Type B pancreatic cell (in vitro differentiated cells): Measurements from ENCODE around the gene MAPK8IP1. TPM values are rescaled to one million over a fixed set of nuclear protein-coding genes. Genes with fewer than 3 reads are reported as not detected.
A peak's percentile ranks its signal among the peaks of the same experiment; 100 is the strongest.

Experiments used
- DNase-seq: peaks from one replicate; pipeline ENCODE4 v3.0.0; 2021; ENCODE audit warnings: mixed read lengths; ENCODE audit not compliant: unreplicated experiment; ENCODE audit errors: extremely low spot score
- H3K27ac Mint-ChIP-seq: 2 replicates; pipeline ENCODE4 v1.8.0; 2021; ENCODE audit warnings: mild to moderate bottlenecking, mixed read lengths
- H3K27me3 Mint-ChIP-seq: 2 replicates; pipeline ENCODE4 v1.8.0; 2021; ENCODE audit warnings: mixed read lengths
- H3K36me3 Mint-ChIP-seq: 2 replicates; pipeline ENCODE4 v1.8.0; 2021; ENCODE audit warnings: mixed read lengths
- H3K4me1 Mint-ChIP-seq: one replicate; pipeline ENCODE4 v1.8.0; 2021; ENCODE audit warnings: mixed read lengths; ENCODE audit not compliant: unreplicated experiment
- H3K4me3 Mint-ChIP-seq: 2 replicates; pipeline ENCODE4 v1.8.0; 2021; ENCODE audit warnings: mild to moderate bottlenecking, mixed read lengths
- H3K9me3 Mint-ChIP-seq: 2 replicates; pipeline ENCODE4 v1.8.0; 2021; ENCODE audit warnings: mixed read lengths
- total RNA-seq: library from RNA; stranded (reverse); gene quantifications from 2 replicates; pipeline ENCODE4 v1.2.1, GENCODE V29; 2021; ENCODE audit warnings: low replicate concordance
- TF ChIP-seq, protein P1 (sequence below): fragments of 200-600 bp; sonication (generic); conservative IDR thresholded peaks from 2 replicates; pipeline ENCODE4 v1.5.0; 2021; ENCODE audit warnings: antibody characterized with exemption, mild to moderate bottlenecking

The MAPK8IP1 gene
- total RNA-seq, 1 donor from 2014 or later: 23.7 TPM

GRCh38 chr11:45856044-45856468, 29.4 kb upstream of the MAPK8IP1 start:
- peaks cover 21% of the 10 kb centered on the region for H3K4me1 Mint-ChIP-seq
- TF ChIP-seq, protein P1, sequence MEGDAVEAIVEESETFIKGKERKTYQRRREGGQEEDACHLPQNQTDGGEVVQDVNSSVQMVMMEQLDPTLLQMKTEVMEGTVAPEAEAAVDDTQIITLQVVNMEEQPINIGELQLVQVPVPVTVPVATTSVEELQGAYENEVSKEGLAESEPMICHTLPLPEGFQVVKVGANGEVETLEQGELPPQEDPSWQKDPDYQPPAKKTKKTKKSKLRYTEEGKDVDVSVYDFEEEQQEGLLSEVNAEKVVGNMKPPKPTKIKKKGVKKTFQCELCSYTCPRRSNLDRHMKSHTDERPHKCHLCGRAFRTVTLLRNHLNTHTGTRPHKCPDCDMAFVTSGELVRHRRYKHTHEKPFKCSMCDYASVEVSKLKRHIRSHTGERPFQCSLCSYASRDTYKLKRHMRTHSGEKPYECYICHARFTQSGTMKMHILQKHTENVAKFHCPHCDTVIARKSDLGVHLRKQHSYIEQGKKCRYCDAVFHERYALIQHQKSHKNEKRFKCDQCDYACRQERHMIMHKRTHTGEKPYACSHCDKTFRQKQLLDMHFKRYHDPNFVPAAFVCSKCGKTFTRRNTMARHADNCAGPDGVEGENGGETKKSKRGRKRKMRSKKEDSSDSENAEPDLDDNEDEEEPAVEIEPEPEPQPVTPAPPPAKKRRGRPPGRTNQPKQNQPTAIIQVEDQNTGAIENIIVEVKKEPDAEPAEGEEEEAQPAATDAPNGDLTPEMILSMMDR: no peak
- no peaks in the 10 kb centered on the region for H3K27me3 Mint-ChIP-seq
- no peak overlapping the region for H3K27ac Mint-ChIP-seq
- H3K36me3 Mint-ChIP-seq: peaks cover 9% of the 10 kb centered on the region
- no peaks in the 10 kb centered on the region for H3K9me3 Mint-ChIP-seq
- no peak overlapping the region for H3K4me3 Mint-ChIP-seq
- no peak for DNase-seq

GRCh38 chr11:45857961-45858474, 27.4 kb upstream of the MAPK8IP1 start:
- peak overlapping the region; percentile 15 for H3K27ac Mint-ChIP-seq
- no peak for DNase-seq
- no peak overlapping the region for H3K4me3 Mint-ChIP-seq
- TF ChIP-seq, protein P1: no peak
- no peaks in the 10 kb centered on the region for H3K27me3 Mint-ChIP-seq
- H3K9me3 Mint-ChIP-seq: no peaks in the 10 kb centered on the region
- H3K36me3 Mint-ChIP-seq: peaks cover 11% of the 10 kb centered on the region
- peaks cover 21% of the 10 kb centered on the region for H3K4me1 Mint-ChIP-seq

GRCh38 chr11:45858751-45859398, 26.6 kb upstream of the MAPK8IP1 start:
- Mint-ChIP-seq H3K9me3 (no peaks in the 10 kb centered on the region), H3K36me3 (peaks cover 11% of the 10 kb centered on the region), H3K27me3 (no peaks in the 10 kb centered on the region), H3K4me1 (peaks cover 19% of the 10 kb centered on the region), H3K27ac (peak overlapping the region; percentile 15), H3K4me3 (no peak overlapping the region)
- TF ChIP-seq, protein P1: no peak
- no peak for DNase-seq

DNA sequence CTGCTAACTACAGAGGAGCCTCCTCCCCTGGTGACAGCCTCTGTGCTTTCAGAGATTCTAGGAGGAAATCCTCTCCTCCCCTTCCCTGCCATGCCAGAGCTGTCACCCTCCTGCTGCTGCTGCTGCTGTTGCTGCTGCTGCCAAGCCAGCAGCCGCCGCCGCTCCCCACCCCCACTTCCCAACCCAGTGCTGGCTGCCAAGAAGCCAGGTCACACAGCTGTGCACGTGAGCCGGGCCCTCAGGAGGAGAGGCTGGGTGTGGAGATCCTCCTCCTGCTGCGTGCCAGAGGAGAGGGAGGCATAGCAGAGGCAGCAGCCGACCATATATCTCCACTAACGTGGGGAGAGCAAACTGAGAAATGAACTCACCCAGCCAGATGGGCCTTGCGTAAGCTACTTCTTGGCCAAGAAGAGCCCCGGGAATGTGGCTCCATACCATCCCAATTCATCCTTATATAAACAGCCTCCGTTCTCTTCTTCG, 25.8 kb upstream of the MAPK8IP1 start:
- no peak for DNase-seq
- Mint-ChIP-seq H3K4me3 (no peak overlapping the region), H3K27me3 (no peaks in the 10 kb centered on the region), H3K4me1 (peaks cover 16% of the 10 kb centered on the region), H3K27ac (no peak overlapping the region), H3K36me3 (peaks cover 11% of the 10 kb centered on the region), H3K9me3 (no peaks in the 10 kb centered on the region)
- TF ChIP-seq, protein P1: no peak

- TF ChIP-seq, protein P1: no peak
- H3K9me3 Mint-ChIP-seq: no peaks in the 10 kb centered on the region
Measured at GRCh38 chr11:45860348-45860747, 25.1 kb upstream of the MAPK8IP1 start.

More at GRCh38 chr11:45860348-45860747, 25.1 kb upstream of the MAPK8IP1 start:
- no peak overlapping the region for H3K27ac Mint-ChIP-seq
- no peaks in the 10 kb centered on the region for H3K27me3 Mint-ChIP-seq
- no peak for DNase-seq
- no peak overlapping the region for H3K4me3 Mint-ChIP-seq
- H3K4me1 Mint-ChIP-seq: peaks cover 16% of the 10 kb centered on the region
- peaks cover 11% of the 10 kb centered on the region for H3K36me3 Mint-ChIP-seq
